Peyer's patch (tissue), 4 donors: ENCODE data around the gene SLC32A1.

Source experiments
- POLR2A ChIP-seq, 2 donors: fragments of 450-650 bp; IDR thresholded peaks; one replicate each; pipeline ENCODE4 v1.5.1; 2017; ENCODE audit warnings: antibody characterized with exemption in 2 of 2, mild to moderate bottlenecking in 2 of 2, moderate library complexity in 2 of 2
- TF ChIP-seq, protein P1 (sequence below), 6 experiments: fragments of 450-650 bp in 4 of 6; fragments of 200-600 bp in 2 of 6; sonication (generic) in 1 of 6; IDR thresholded peaks; one replicate each; pipeline ENCODE4 v1.5.1; 2017 to 2019; ENCODE audit warnings: antibody characterized with exemption in 6 of 6, mild to moderate bottlenecking in 3 of 6, moderate library complexity in 1 of 6

DNA sequence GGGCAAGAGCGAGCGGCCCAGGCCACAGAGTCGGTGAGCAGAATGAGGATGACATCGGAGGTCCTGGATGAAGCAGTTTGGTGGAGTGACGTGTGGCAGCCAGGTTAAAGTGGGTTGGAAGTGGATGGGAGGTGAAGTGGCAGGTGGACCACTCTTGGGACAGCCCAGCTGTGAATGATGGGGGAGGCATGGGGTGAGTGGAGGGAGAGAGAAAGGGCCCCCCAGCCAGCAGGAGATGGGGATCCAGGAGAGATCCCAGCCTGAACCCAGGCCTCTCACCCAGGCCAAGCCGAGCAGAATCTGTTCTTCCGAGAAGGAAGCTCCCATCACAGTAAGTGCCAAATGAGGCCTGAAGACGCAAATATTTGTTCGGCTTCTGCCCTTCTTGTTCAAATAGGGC is 27.0 kb upstream of the SLC32A1 start:
- TF ChIP-seq, protein P1, sequence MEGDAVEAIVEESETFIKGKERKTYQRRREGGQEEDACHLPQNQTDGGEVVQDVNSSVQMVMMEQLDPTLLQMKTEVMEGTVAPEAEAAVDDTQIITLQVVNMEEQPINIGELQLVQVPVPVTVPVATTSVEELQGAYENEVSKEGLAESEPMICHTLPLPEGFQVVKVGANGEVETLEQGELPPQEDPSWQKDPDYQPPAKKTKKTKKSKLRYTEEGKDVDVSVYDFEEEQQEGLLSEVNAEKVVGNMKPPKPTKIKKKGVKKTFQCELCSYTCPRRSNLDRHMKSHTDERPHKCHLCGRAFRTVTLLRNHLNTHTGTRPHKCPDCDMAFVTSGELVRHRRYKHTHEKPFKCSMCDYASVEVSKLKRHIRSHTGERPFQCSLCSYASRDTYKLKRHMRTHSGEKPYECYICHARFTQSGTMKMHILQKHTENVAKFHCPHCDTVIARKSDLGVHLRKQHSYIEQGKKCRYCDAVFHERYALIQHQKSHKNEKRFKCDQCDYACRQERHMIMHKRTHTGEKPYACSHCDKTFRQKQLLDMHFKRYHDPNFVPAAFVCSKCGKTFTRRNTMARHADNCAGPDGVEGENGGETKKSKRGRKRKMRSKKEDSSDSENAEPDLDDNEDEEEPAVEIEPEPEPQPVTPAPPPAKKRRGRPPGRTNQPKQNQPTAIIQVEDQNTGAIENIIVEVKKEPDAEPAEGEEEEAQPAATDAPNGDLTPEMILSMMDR (IDR thresholded peaks at IDR 0.05) = no peak
- no peak for TF ChIP-seq POLR2A (IDR thresholded peaks at IDR 0.05)
